HepG2 (cell line): ENCODE data around the gene METAP2. TPM values are rescaled to one million over a fixed set of nuclear protein-coding genes. Genes with fewer than 3 reads are reported as not detected.

Source experiments
- MLXIP ChIP-seq: sonication (generic); formaldehyde crosslinking; IDR thresholded peaks from 2 replicates; pipeline ENCODE4 v1.9.0; 2021; ENCODE audit warnings: missing genetic modification reagents, borderline replicate concordance
- ZBTB49 ChIP-seq: sonication (generic); formaldehyde crosslinking; IDR thresholded peaks from 2 replicates; pipeline ENCODE4 v1.4.0; 2020; ENCODE audit warnings: missing genetic modification reagents, borderline replicate concordance
- ZNF318 ChIP-seq: sonication (generic); formaldehyde crosslinking; IDR thresholded peaks from 2 replicates; pipeline ENCODE4 v1.4.0; 2020; ENCODE audit warnings: mild to moderate bottlenecking, missing genetic modification reagents
- ZNF543 ChIP-seq: sonication (generic); formaldehyde crosslinking; IDR thresholded peaks from 2 replicates; pipeline ENCODE4 v1.4.0; 2020; ENCODE audit warnings: mild to moderate bottlenecking, missing genetic modification reagents
- ZNF740 ChIP-seq: sonication (generic); formaldehyde crosslinking; IDR thresholded peaks from 2 replicates; pipeline ENCODE4 v1.4.0; 2020; ENCODE audit warnings: missing genetic modification reagents
- polyA plus RNA-seq, 8 experiments: library from polyadenylated mRNA; depleted of rRNA in 3 of 8; stranded (reverse) in 7 of 8; unstranded in 1 of 8; fragments of >200 nt; fragmentation: Illumina TruSeq in 4 of 8; extraction: Trizol in 4 of 8; gene quantifications; 2 replicates each; pipeline versions ENCODE4 v1.2.1 to v1.2.3, GENCODE V29; 2011 to 2016; ENCODE audit warnings: low read depth in 4 of 8, missing spikeins in 1 of 8, mixed read lengths in 1 of 8; ENCODE audit not compliant: insufficient read depth in 1 of 8
- total RNA-seq, 5 experiments: library from RNA; depleted of rRNA; stranded (reverse); fragments of >200 nt; fragmentation: Illumina TruSeq; extraction: Trizol; gene quantifications; 2 replicates each; pipeline ENCODE4 v1.2.3, GENCODE V29; 2016; ENCODE audit warnings: low read depth in 1 of 5

The METAP2 gene
- total and polyA plus RNA-seq, 2 of the 13 experiments (the other 11 are each of a cell fraction or from before 2014, with no cell fraction given): 67.8 to 131 TPM

- TF ChIP-seq ZNF318 (CRISPR knock-in tag) (no peak), ZNF543 (CRISPR knock-in tag) (no peak), ZNF740 (CRISPR knock-in tag) (no peak), ZBTB49 (CRISPR knock-in tag) (no peak), MLXIP (CRISPR knock-in tag) (no peak)
Observed at GRCh38 chr12:95548539-95549391, 74.8 kb downstream of the METAP2 start (continued).
